CD4-positive, alpha-beta T cell treated with Interferon gamma for 1 hour (primary cell): ENCODE data around the gene ABCA3.
"Not testable (repeated sequence)": the region's sequence is repeated elsewhere in the genome, so short reads cannot be mapped to it uniquely, and the experiment has no call there.

ENCODE experiments used
- DNase-seq: peaks from one replicate; pipeline ENCODE4 v3.0.0-alpha.2; 2020

Gene ABCA3

DNA sequence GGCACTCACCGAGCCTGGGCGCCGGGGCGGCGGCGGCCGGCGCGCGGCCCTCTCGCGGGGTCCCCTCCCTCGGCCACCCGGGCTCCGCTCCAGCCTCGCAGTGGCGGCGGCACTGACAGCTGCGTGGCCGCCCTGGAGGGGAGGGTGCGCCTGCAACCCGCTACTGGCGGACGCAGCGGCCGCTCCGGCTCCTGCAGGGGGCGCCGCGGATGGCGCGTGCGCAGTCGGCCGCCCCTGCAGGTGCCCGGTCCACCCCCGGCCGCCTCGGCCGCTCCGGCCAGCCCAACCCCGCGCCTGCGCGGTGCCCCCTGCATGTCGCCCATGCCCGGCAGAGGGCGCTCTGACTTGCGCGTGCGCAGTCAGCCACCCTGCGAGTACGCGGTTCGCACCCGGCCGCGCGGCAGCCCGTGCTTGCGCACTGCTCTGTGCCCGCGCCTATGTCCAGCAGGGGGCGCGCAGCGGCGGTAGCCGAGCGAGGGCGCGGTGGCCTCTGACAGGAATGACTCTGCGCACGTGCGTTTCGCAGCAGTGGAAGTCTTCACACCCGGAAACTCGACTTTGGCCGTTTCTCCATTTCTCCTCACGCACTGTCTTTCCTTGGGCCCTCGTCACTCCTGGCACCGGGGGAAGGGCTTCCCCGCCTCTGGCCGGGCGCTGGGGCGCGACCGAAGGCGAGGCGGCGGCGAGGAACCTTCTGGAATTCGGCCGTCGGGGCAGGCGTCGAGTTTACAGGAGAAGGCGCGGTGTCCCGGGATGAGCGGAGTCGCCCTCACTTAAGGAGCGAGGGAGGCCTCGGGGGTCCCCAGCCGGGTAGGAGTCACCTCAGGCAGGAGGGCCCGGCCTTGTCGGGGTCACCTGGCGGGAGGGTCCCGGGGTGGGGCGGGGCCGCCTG, at the start of gene ABCA3:
Gene ABCA3 (minus strand): TSS at position 165 of the 892 bp plus-strand sequence. CDS start 14,262 bp downstream, outside the sequence.
- peak; percentile 93 for DNase-seq

DNA sequence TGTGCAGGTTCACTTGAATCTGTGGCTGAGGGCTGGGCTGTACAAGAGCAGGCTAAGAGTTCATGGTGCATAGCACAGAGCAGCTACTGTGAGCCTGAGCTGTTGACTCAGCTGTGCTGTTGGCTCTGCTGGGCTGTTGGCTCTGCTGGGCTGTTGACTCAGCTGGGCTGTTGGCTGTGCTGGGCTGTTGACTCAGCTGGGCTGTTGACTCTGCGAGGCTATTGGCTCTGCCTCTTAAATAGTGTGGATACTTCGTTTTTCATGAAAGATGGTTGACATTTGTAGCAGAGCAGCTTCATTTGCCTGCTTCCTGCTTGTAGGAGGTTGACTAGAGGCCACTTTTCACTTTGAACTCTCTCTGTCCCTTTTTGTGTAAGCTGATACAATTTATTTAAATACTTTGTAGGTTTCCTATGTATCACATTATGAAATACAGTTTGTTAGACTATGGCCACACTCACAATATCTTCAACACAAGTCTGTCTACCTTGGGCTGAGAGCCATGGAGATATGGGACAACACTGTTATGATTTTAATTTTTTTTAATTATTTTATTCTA, 48.4 kb upstream of the ABCA3 start:
- DNase-seq: no peak

DNA sequence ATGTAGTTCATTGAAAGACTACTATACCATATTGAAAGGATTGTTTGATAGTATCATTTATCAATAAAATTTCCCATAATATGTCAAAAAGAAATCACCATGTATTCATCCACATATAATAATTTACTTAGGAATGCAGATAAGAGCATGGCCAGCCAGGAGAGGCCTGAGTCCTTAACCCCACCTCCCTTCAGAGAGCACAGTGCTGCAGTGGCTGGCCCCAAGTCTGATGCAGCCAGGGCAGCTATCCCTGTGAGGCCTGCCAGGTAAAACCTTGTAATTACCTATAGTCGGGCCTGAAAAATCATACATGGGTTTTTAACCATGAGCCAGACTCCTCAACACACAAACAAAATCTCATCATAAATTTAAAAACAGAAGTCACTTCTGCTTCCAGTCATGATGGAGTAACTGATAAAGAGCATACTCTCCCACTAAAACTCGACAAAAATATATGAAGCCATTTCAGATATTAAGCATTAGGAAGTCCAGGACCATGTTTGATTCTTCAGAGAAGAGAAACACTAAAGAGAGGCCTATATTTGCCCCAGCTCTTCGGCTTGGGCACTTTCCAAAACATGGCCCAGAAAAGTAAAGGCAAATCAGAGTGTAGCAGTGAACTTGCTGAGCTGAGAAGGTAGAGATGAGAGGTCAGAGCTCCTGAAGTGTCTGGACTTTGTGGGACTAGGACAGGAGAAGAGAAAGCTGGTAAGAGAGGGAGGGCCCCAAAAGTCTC, 47.8 kb upstream of the ABCA3 start:
- DNase-seq: no peak

DNA sequence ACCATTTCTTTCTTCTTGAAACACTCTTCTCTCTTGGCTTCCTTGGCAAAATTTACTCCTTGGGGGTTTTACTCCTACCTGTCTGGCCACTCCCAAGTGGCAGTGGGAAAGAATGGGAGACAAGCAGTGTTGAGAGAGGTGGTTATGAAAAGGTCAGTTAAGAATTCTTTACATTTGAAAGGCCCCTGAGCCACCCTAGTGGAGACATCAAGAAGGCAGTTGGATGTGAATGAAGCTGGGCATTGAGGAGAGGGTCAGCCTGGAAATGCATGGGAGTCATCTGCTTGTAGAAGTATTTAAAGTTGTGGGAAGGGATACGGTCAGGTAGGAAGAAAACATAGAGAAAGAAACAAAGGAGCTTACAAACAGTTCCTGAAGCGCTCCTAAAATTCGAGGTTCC, 46.5 kb upstream of the ABCA3 start:
- DNase-seq: no peak

DNA sequence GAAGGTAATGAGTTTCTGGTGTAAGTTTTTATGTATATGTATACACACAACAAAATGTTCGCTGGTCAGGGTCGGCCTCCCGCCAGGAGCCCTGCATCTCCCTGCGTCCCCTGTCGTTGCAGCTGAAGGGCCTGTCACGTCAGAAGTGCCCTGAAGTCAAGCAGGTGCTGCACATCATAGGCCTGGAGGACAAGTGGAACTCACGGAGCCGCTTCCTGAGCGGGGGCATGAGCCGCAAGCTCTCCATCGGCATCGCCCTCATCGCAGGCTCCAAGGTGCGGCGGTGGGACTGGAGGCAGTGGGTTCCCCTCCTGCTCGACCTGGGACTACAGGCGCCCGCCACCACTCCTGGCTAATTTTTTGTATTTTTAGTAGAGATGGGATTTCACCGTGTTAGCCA, 45.5 kb upstream of the ABCA3 start:
- not testable (repeated sequence) for DNase-seq

DNA sequence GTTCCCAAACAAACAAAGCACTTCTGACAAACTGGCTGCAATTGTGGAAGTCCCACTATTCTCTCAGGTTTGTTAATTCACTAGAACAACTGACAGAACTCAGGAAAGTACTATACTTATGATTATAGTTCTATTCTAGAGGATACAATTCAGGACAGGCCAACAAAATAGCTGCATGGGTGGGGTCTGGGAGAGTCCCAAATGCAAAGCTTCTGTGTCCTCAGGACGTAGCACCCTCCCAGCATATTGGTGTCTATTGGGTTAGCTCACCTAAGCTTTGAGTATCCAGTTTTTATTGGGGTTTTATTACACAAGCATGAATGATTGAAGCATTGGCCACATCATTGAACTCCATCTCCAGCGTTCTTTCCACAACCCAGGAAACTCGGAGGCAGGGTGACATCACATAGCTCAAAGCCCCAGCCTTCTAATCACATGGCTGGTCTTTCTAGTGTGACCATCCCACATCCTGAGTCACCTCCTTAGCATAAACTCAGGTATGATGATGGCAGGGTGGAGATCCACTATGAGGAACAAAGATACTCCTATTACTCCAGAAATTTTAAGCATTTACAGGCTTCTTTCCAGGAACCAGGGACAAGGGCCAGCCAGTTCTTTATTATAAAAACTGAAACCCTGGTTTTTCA, 44.8 kb upstream of the ABCA3 start:
- DNase-seq: no peak

DNA sequence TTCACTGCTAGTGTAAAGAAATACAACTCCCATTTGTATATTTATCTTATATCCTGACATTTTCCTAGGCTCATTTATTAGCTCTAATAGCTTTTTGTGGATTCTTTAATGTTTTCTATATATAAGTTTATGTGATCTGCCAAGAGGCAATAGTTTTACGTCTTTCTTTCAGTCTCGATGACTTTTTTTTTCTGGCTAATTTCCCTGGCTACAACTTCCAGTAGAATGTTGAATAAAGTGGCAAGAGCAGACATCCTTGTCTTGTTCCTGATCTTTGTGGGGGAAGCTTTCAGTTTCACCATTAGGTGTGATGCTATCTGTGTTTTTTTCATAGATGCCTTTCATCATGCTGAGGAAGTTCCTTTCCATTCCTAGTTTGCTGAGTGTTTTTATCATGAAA, 43.9 kb upstream of the ABCA3 start:
- DNase-seq: no peak

DNA sequence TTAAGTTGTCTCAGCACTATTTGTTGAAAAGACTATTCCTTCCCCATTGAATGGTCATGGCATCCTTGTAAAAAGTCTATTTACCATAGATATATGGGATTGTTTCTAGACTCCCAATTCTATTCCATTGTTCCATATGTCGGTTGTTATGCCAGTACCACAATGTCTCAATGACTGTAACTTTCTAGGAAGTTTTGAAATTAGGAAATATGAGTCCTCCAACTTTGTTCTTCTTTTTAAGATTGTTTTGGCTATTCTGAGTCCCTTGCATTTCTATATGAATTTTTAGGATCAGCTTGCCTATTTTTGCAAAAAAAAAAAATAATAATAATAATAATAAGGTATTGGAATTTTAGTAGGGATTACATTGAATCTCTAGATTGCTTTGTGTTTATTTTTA, 43.0 kb upstream of the ABCA3 start:
- DNase-seq: no peak

DNA sequence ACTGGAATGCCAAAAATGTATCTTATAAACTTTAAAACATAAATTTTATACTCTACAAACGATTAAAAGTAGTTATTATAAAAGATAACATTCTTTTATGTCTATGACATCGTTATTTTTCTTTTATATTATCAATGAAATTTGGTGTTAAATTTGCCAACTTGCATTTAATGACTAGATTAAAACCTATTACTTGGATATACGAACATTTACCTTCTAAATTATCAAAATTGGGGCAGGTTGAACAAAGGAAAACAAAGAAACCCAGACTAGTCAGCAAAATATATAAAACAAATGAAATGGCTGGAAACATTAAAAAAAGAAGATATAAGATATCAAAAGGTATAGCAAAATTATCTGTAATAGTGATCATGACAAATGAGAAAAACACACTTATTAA, 34.1 kb upstream of the ABCA3 start:
- no peak for DNase-seq

DNA sequence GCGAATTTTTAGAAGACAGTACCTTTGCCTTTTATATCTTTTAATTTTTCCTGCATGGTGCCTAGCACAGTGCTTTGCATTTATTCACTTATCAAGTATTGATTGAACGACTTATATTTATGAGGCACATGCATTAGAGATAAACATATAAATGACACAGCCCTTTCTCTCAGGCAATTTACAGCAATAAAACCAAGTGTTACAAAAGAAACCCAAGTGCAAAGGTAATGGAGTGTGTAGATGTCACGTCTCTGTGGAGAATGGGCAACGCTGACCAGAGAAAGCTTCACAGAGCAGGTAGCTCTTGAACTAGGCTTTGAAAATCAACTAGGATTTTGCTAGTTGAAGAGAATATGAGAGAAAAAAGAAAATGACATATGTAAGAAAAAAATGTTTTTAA, 32.6 kb upstream of the ABCA3 start:
- DNase-seq: no peak

DNA sequence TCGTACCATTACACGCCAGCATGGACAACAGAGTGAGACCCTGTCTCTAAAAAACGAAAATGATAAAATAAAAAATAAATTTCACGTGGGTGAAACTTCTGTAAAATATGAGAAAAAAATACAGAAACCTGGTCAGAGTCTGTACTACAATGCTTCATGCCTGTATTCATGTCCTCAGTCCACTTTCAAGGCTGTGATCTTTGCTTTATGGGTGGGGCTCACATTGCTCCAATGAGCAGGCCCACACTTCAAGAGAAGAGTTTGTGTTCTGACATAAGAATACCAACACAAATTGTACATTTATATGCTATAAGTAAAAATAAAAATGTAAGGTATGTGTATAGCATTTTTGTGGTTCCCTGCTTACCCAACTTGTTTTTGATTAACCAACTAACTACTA, 32.2 kb upstream of the ABCA3 start:
- DNase-seq: no peak

DNA sequence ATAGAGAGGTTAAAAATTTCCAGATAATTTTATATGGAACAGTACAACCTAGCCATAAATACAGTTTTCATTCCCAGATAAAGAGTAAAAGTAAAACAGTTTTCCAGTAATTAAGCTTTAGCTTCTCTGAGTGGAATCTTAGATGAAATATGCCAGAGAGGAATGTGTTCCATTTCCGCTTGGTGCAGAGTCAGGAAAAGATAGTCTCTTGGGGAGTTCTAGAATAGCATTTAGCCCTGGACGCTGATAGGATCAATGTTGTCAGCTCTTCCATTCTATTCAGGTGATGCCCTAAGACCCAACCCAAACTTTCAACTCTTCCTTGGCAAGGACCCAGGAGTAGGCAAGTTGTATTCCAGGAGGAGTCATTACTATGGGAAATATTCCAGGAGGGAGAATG, 30.9 kb upstream of the ABCA3 start:
- DNase-seq: no peak

DNA sequence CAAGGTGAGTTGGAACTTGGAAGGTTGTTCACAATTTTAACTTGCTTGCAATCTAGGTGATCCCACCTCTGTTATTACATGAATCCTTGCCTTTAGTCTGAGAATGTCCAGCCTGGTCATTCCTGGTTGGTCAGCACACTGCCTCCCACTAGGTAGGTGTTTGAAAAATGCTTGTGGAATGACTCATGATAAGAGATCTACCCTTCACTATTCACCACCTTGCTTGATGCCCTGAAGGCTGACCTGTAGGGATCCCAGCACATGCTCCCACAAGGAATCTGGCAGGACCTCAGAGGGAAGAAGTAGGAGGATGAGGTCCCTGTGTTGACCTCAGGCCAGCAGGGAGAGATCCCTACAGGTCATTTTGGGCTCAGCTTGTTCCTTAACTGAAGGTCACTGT, 30.2 kb upstream of the ABCA3 start:
- DNase-seq: no peak

DNA sequence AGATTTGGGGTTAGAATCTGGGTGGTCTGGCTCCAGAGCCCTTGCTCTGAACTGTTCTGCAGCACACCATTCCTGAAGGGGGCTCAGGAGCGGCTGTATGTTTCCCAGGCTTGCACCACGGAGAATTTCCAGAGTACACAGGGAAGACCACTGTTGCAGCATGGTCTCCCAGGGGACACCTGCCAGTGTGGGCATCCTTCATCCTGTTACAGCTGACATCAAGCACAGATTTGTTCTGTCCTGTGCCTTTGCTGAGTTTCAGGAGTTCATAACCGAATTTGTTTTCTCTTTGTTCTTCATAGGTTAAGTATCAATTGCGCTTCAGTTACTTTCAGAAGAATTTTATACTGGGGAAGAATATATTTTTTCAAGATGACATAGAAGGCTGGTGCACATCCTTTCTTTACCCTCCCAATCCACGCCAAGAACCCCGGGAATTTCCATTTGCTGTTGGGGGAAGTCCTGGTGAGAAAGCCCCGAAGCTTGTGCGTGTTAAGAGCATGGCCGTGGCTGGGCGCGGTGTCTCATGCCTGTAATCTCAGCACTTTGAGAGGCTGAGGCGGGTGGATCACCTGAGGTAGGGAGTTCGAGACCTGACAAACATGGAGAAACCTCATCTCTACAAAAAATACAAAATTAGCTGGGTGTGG, 26.3 kb upstream of the ABCA3 start:
- DNase-seq: no peak

DNA sequence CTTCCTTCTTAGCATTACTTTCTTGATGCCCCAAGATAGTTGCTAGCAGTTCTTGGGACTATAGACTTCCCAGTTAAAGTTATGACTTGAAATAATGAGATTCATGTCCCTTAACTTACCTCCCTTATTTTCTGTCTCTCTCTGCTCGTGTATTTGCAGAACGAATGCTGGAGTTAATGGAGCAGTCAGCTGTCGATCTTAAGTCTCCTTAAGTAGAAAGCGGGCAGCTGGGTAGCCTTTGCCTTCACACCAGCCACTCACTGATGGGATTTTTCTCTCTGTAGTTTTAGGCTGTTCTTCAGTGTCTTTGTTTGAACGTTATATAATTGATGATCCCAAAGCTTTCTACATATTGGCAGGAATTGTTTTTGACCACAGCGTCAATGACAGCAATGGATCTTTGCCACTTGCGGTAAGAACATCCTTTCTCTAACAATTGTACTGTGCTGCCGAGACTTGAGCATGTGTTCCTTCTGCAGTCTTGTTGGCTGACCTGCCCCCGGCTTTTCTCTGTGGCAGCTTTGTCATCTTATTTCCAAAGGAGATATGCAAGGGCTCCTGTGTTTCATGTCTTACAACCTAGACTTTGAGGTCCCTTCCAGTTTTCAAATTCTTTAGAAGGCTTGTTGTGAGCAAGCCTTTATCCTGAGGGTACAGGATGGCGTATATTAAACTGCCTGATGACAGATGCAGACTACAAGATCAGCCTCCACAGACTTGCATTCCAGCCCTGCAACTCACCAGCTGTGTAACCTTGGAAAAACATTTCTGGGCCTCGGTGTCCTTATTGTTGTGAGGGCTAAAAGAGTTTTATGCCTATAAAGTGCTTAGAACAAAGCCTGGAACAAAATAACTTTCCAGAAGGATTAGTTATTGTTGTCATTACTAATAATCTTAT, 25.1 kb upstream of the ABCA3 start:
- DNase-seq: no peak

DNA sequence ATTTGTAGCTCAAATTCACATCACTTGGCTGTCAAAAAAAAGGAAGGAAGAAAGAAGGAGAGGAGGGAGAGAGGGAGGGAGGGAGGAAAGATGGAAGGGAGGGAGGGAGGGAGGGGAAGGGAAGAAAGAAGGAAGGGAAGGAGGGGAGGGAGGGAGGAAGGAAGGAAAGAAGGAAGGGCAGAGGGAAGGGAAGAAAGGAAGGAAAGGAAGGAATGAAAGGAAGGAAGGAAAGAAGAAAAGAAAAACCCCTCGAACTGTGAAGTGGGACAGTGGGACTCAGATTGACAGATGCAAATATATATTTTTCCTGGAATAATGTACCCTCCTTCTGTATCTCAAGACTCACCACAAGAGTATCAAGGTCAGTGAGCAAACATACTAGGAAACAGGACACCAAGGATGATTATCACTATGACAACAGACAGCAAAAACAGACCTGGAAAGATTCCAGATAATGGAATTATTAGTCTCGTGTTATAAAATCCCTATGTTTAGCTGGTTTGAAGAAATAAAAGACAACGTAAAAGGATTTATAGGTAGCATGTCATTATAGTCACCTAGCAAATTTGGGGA, 24.2 kb upstream of the ABCA3 start:
- no peak for DNase-seq

DNA sequence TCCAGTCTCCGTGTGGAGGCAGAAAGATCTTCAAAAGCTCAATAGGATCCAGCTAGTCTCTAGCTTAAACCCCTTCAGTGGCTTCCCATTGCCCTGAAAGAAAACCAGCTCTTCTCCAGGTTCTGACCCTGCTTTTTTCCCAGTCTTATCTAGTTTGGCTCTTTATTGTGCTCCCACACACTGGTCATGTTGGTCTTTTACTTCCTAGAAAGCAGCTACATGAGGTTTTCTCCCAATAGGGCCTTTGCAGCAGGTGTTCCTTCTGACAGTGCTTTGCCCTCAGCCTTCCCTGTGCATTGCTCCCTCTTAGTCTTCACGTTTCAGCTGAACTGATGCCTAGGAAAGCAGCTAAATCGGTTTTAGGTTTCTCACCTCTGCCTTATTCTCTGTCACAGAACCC, 21.7 kb upstream of the ABCA3 start:
- no peak for DNase-seq

DNA sequence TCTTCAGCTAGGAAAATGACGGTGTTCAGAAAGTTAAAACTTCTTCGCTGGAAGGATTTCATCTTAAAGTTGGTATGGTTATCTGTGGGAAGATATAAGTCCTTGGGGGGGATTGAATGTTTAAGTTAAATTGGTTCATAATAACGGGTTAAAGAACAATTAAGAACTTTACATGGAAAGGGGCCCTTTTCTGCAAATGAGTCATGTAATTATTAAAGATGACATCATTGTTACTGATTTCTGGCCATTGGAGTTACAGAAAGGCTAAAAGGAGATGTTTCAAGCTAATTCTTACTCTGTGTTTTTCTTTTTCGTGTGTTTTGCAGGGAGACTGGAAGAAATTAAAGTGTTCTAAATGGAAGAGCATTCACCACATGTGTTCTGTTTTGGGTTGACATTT, 20.6 kb upstream of the ABCA3 start:
- no peak for DNase-seq

DNA sequence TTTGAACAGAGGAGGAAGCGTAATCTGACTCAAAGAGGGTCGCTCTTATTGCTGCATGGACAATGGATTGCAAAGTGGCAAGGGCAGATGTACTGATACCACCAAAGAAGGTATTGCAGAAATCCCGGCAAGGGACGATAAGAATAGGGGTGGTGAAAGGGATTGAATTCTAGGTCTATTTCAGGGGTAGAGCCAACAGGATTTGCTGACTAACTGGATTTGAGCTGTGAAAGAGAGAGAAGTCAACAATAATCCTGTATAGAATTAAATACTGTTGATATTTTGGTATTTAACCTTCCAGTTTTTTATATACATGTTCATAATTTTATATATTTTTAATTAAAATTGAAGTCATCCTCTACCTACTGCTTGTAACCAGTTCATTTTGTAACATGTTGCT, 19.4 kb upstream of the ABCA3 start:
- DNase-seq: no peak

DNA sequence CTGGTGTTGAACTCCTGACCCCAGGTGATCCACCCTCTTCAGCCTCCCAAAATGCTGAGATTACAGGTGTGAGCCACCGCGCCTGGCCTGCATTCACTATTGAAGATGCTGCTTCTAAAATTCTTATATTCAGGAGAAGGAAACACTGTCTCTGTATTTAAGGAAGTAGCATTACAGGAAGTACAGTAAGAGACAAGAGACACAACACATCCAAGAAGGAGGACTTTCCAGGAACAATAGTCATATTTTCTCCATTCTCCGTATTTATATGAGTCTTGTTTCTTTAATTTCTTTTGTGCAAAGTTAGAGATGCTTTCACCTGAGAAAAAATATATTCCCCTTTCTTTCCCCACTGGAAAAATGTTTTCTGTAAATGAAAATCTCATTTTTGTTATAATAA, 18.3 kb upstream of the ABCA3 start:
- no peak for DNase-seq

DNA sequence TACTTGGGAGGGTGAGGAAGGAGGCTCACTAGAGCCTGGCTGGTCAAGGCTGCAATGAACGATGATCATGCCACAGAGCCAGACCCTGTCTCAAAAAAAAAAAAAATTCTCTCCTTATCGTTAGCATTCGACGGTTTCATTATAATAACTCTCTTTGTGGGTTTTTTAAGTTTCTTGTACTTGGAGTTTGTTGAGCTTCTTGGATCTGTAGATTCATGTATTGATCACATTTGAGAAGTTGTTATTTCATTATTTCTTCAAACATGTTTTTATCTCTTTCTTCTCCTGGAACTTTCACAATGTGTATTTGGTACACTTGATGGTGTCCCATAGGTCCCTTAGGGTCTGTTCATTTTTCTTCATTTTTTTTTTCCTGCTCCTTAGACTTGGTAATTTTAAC, 16.8 kb upstream of the ABCA3 start:
- DNase-seq: no peak

DNA sequence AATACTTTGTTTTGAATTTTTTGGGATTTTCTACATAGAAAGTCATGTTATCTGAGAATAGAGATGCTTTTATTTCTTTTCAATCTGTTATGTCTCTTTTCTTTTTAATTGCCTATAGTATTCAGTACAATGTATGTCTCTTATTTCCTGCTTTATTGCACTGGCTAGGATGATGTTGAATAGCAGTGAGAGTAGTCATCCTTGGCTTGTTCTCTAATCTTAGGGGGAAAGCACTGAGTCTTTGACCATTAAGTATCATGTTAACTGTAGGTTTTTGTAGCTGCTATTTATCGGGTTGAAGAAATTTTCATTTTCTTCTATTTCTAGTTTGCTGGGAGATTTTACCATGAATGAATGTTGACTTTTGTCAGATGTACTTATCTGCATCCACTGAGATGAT, 10.0 kb upstream of the ABCA3 start:
- DNase-seq: no peak
